Kidney tubule cell (primary cell): ENCODE data around the gene ATXN2L.
"Not testable (repeated sequence)": the region's sequence is repeated elsewhere in the genome, so short reads cannot be mapped to it uniquely, and the experiment has no call there.

Experiments used
- DNase-seq: peaks from one replicate; pipeline ENCODE4 v3.0.0-alpha.2; 2018; ENCODE audit warnings: low spot score

The ATXN2L gene

GRCh38 chr16:28869201-28869600 lies 46.4 kb downstream of the ATXN2L start:
- DNase-seq: no peak

DNA sequence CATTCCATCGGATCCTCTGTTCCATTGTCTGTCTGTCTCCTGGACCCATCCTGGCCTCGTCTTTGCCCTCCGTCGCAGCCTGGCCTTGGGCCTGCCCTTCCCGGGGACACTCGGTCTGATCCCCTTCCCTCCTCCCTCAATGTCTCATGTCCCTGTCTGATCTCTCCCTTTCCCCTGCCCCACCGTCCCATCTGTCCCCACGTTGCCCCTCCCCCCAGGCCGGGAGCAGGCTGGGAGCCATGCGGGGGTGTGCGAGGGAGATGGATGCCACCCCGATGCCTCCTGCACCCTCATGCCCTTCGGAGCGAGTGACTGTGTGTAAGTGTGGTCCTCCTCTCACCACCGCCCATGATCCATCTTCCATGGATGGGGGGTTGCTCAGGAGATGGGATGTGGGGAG lies 50.2 kb downstream of the ATXN2L start:
- no peak for DNase-seq

GRCh38 chr16:28873543-28874201 lies 50.9 kb downstream of the ATXN2L start:
- no peak for DNase-seq

DNA sequence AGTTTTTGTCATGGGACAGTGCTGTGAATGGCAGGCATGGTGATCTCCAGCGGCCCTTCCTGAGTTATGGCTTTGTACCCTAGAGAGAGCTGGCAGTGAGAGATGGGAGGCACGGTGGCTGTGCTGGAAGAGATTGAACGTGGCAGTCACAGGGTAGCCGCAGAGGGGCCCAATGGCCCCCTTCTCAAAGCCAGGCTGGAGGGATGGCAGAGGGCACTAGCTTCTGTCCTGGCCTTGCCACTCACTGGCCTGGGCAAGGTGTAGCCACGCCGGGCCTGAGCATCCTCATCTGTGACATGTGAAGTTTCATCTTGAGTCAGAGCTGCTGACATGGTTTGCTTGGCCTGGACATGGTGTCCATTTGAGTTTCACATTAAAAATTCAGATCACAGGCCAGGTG lies 51.6 kb downstream of the ATXN2L start:
- DNase-seq: no peak

GRCh38 chr16:28875134-28876018 lies 52.6 kb downstream of the ATXN2L start:
- DNase-seq: no peak

DNA sequence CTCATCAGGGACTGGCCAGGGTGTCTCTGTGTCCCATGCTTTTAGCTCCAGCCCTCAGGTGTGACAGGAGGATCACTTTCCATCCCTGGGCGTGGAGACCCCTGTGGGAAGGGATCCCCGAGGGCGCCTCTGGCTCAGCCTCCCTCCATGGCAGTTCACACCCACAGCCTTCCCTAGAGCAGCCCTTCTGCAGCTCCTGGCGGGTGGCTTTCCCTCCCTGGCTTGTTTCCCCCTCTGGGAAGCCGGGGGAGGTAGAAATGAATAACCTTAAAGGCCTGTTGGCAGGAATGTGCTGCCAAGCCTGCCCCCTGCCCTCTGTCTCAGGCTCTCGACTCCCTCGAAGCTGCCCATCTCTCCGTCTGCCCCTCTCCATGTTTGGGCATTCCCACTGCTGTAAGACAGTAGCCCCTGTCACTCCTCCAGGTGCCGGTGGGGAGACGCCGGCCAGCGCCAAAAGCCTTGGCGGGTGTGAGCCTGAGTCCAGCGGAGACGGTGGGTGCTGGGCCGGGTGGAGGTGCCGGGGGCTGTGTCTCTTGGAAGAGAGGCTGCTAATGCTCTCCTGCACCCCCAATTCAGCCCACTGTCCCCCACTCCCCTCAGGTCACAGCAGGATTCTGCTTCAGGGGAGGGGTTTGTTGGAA lies 53.3 kb downstream of the ATXN2L start:
- DNase-seq: no peak

GRCh38 chr16:28876973-28877654 lies 54.3 kb downstream of the ATXN2L start:
- DNase-seq: no peak

DNA sequence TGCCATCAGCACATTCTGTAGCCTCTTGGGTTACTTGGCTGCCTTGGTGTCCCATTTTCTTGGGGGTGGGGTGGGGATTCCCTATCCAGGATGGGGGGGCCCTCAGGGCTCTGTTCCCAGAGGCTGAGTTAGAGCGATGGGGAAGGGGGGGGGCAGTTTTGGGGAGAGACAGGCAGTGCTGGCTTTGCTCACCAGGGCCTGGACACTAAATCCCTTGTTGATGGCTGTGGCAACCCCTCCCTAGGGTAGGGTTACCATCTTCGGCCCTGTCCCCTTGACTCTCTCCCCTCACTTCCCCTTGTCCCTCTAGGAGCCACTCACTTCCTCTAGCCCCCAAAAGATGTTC lies 54.8 kb downstream of the ATXN2L start:
- no peak for DNase-seq

DNA sequence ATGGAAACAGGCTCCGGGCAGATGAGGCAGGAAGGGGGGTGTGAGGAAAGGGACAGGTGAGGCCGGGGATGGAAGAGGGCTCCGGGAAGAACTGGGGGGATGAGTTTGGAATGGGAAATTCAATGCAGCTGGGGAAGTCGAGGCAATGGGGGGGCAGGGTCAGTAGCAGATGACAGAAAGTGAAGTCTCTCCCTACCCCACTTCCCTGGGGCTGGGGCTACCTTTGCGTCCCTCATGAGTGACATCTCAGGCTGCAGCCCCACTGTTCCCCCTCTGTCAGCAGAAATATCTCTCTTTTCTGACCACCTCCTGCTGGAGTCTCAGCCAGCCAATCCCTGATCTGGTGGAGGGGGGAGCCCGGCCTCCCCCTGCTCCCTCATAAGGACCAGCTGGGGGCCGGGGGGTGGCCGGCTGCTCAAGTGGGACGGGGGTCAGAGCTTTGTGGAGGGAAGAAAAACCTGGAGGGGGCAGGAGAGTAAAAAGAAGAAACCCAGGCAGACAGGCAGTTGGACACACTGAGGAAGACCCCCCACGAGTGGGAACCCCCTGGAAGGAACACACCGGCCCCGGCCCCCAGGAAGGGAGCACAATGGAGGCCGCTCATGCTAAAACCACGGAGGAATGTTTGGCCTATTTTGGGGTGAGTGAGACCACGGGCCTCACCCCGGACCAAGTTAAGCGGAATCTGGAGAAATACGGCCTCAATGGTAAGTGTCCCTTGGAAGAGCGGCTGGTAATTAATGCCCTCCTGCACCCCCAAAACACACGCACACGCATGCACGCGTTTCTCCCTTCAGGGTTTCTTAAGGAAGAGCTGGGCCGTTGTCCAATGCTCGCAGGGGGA lies 55.5 kb downstream of the ATXN2L start, which contains the start of gene ATP2A1:
ATP2A1 (plus strand) TSS at position 406 of the 844 bp plus-strand sequence; CDS start at position 590, 184 bp downstream.
- no peak for DNase-seq

- DNase-seq: no peak
Measured at GRCh38 chr16:28879261-28879840, 56.6 kb downstream of the ATXN2L start.

- DNase-seq: peak; percentile 85
Measured at GRCh38 chr16:28879841-28880588, 57.2 kb downstream of the ATXN2L start.

DNA sequence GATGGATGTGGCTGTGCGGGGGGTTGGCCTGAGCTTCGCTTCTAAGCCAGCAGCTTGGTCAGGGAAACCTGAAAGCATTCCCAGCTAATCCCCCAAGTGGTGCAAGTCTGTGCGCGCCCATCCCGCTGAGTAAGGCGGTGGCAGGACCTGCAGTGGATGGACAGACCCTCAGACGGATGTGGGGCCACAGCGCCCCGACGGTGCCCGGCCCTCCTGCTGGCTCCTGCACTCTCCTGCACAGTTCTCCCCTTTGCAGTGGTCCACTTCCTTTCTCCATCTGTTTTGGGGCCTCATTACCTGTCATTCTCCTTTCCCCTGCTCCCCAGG lies 57.8 kb downstream of the ATXN2L start:
- no peak for DNase-seq

- no peak for DNase-seq
Measured at GRCh38 chr16:28880955-28881354, 58.2 kb downstream of the ATXN2L start.

- not testable (repeated sequence) for DNase-seq
Measured at GRCh38 chr16:28881565-28881964, 58.8 kb downstream of the ATXN2L start.

DNA sequence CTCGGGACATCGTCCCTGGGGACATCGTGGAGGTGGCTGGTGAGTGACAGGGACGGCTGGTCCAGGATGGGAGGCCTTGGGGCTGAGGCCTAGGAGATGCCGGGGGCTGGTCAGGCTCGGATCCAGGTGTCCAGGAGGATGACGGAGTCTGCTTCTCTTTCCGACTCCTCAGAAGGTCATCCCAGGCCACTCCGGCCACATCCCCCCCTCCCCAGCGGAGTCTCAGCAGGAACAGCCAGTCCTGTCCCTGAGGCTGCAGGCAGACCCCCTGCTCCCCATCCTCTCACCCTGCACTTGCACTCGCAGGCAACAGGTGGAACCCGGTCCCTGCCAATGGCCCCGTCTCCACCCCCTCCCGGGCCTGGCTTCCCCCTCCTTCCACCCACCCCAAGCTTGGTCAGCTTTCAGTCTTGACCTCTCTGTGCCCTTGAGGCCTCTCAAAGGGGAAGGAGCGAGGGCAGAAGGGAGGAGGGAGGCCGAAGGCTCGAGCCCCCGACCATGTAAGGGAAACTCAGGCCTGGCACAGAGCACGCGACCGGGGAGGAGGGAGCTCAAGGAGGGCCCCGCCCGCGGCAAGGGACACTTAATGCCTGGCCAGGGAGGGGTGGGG lies 59.9 kb downstream of the ATXN2L start:
- no peak for DNase-seq

GRCh38 chr16:28883221-28883996 lies 60.6 kb downstream of the ATXN2L start:
- no peak for DNase-seq

DNA sequence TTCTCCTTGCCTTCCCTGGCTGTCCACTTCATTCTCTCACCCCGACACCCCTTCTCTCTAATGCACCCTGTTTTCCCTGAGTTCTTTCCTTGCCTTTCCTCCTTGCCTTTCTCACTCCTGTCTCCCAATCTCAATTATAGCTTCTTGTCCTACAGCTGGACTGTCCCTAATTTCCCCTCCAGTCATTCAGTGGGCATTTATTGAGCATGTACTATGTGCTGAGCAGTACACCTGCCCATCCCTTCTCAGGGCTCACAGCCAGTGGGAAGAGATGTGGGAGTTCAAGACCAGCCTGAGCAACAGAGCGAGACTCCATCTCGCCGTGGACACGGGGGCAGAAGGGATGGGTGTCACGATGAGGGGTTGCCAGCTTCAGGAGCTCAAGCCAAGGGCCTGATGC lies 61.2 kb downstream of the ATXN2L start:
- DNase-seq: no peak
